GM12892 (cell line): ENCODE data around the gene FAM47E.

Experiments used
- POLR2A ChIP-seq: IDR thresholded peaks from 2 replicates; pipeline ENCODE4 v1.6.1; 2011; ENCODE audit warnings: low read depth, low read length, control low read depth
- POLR2AphosphoS5 ChIP-seq: IDR thresholded peaks from 2 replicates; pipeline ENCODE4 v1.6.1; 2011; ENCODE audit warnings: low read depth, low read length, control low read depth

DNA sequence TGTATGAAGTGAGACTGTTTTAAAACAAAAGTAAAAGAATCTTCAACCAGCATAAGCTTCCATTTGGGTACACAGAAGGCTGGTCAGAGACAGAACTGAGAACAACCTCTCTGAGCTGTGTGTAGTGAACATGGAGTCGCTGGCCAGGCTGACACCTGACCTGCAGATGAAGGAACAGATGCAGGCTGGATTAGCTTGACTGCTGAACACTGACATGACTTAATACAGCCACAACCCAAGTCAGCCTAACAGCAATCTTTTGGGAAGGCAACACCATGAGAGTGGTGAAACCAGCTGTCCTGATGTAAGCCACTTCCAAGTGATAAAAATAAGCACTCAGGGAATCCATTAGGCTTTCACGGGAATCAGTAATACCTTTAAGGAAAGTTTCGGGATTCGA, 48.0 kb upstream of the FAM47E start:
- TF ChIP-seq POLR2A: no peak
- no peak for TF ChIP-seq POLR2AphosphoS5
